DOHH2 (cell line): Measurements from ENCODE around the gene CAPZB.
A peak's percentile ranks its signal among the peaks of the same experiment; 100 is the strongest.

Source experiments
- EZH2phosphoT487 ChIP-seq: fragments of 200-600 bp; sonication (generic); IDR thresholded peaks from 2 replicates; pipeline ENCODE4 v1.6.1; 2017; ENCODE audit warnings: borderline replicate concordance, mild to moderate bottlenecking, antibody characterized with exemption, low read length, moderate library complexity, mixed read lengths
- TF ChIP-seq, protein P1 (sequence below): fragments of 200-600 bp; sonication (generic); IDR thresholded peaks from one replicate; pipeline ENCODE4 v1.5.1; 2014; ENCODE audit warnings: antibody characterized with exemption, mild to moderate bottlenecking, low read depth, low read length; ENCODE audit not compliant: poor library complexity, severe bottlenecking

GRCh38 chr1:19341201-19342061 lies 143.9 kb downstream of the CAPZB start:
- TF ChIP-seq EZH2phosphoT487: no peak
- TF ChIP-seq, protein P1, sequence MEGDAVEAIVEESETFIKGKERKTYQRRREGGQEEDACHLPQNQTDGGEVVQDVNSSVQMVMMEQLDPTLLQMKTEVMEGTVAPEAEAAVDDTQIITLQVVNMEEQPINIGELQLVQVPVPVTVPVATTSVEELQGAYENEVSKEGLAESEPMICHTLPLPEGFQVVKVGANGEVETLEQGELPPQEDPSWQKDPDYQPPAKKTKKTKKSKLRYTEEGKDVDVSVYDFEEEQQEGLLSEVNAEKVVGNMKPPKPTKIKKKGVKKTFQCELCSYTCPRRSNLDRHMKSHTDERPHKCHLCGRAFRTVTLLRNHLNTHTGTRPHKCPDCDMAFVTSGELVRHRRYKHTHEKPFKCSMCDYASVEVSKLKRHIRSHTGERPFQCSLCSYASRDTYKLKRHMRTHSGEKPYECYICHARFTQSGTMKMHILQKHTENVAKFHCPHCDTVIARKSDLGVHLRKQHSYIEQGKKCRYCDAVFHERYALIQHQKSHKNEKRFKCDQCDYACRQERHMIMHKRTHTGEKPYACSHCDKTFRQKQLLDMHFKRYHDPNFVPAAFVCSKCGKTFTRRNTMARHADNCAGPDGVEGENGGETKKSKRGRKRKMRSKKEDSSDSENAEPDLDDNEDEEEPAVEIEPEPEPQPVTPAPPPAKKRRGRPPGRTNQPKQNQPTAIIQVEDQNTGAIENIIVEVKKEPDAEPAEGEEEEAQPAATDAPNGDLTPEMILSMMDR: peak; percentile 93
